Small intestine (tissue), 16 donors: ENCODE measurements around the gene TNFRSF1A. TPM values are rescaled to one million over a fixed set of nuclear protein-coding genes. Genes with fewer than 3 reads are reported as not detected.
A peak's percentile ranks its signal among the peaks of the same experiment; 100 is the strongest.

Experiments used
- DNase-seq, 2 donors: peaks; one replicate each; pipeline versions ENCODE4 v3.0.0 to v3.0.0-alpha.2; 2013
- FAIRE-seq: peaks from 2 replicates; lab custom pipeline; 2012; peaks lifted over from hg19 to GRCh38; lab: Jason Lieb, UNC
- H3K27ac ChIP-seq, 3 donors: one replicate each; pipeline ENCODE4 v1.5.1; 2013; ENCODE audit warnings: low read length in 2 of 3, mild to moderate bottlenecking in 2 of 3, control low read depth in 1 of 3, inconsistent platforms in 1 of 3, low read depth in 1 of 3, moderate library complexity in 1 of 3
- H3K27me3 ChIP-seq, 3 donors: one replicate each; pipeline ENCODE4 v1.6.1; 2013; ENCODE audit warnings: low read length in 3 of 3, inconsistent platforms in 1 of 3; ENCODE audit not compliant: control insufficient read depth in 3 of 3, insufficient read depth in 3 of 3
- H3K36me3 ChIP-seq, 3 donors: one replicate each; pipeline ENCODE4 v1.6.1; 2013; ENCODE audit warnings: low read length in 3 of 3, inconsistent platforms in 1 of 3, low read depth in 1 of 3, mild to moderate bottlenecking in 1 of 3, moderate library complexity in 1 of 3; ENCODE audit not compliant: control insufficient read depth in 3 of 3, insufficient read depth in 2 of 3
- H3K4me1 ChIP-seq, 3 donors: one replicate each; pipeline ENCODE4 v1.6.1; 2013; ENCODE audit warnings: low read length in 2 of 3, inconsistent platforms in 1 of 3, low read depth in 1 of 3, mild to moderate bottlenecking in 1 of 3, moderate library complexity in 1 of 3; ENCODE audit not compliant: control insufficient read depth in 3 of 3, insufficient read depth in 2 of 3
- H3K4me3 ChIP-seq, 3 donors: one replicate each; pipeline ENCODE4 v1.5.1; 2013; ENCODE audit warnings: low read length in 3 of 3, control low read depth in 1 of 3, inconsistent platforms in 1 of 3, low read depth in 1 of 3, mild to moderate bottlenecking in 1 of 3, moderate library complexity in 1 of 3
- H3K9me3 ChIP-seq, 2 donors: one replicate each; pipeline ENCODE4 v1.6.1; 2013; ENCODE audit warnings: low read depth in 1 of 2, low read length in 1 of 2; ENCODE audit not compliant: control insufficient read depth in 2 of 2, insufficient read depth in 1 of 2
- WGBS, 3 donors: extraction: QIAGEN DNeasy Blood & Tissue Kit; methylation state at CpG; one replicate each; pipeline ENCODE4 v1.1.7; 2013; 5-methylcytosine and 5-hydroxymethylcytosine counted together
- long read RNA-seq, 10 donors: transcript quantifications; one replicate each; lab custom pipeline, GENCODE V29; 2026
- polyA plus RNA-seq, 4 donors: library from polyadenylated mRNA; stranded (reverse) in 3 of 4; unstranded in 1 of 4; fragments of 200-250 nt in 3 of 4; fragments of 120-200 nt in 1 of 4; gene quantifications; one replicate each; pipeline versions ENCODE4 v1.2.1 to v1.2.3, GENCODE V29; 2013
- donor health status: healthy with polysubstance abuse.
- donor health status: control.
- donor health status: control.
- donor health status: Bipolar disorder and iron deficiency.
- donor health status: healthy.

TNFRSF1A gene
- 100 to 1,000 TPM in 2 of 4 donors, 10 to 100 TPM in 2; 77.2 to 108 (median 97.6) TPM for polyA plus RNA-seq
- long read RNA-seq, donor 1, transcript TNFRSF1A-201 (10 exons, 2,223 nt): major isoform, 35 of 79 reads
- long read RNA-seq, donor 1, partial matches to known transcripts: 33 of 79 reads
- long read RNA-seq, donor 1, other reads (novel, unspliced or antisense): 0 of 79 reads
- long read RNA-seq, donor 2, transcript TNFRSF1A-201 (10 exons, 2,223 nt): major isoform, 18 of 38 reads
- long read RNA-seq, donor 2, partial matches to known transcripts: 17 of 38 reads
- long read RNA-seq, donor 2, other reads (novel, unspliced or antisense): 0 of 38 reads
- long read RNA-seq, donor 3, transcript TNFRSF1A-201 (10 exons, 2,223 nt): major isoform, 12 of 41 reads
- long read RNA-seq, donor 3, partial matches to known transcripts: 22 of 41 reads
- long read RNA-seq, donor 3, other reads (novel, unspliced or antisense): 0 of 41 reads
- long read RNA-seq, donor 4: 0 reads
- long read RNA-seq, donor 5, partial matches to known transcripts: 5 of 8 reads
- long read RNA-seq, donor 5, other reads (novel, unspliced or antisense): 0 of 8 reads
- long read RNA-seq, donor 6, transcript TNFRSF1A-201 (10 exons, 2,223 nt): major isoform, 13 of 30 reads
- long read RNA-seq, donor 6, partial matches to known transcripts: 14 of 30 reads
- long read RNA-seq, donor 6, other reads (novel, unspliced or antisense): 0 of 30 reads
- long read RNA-seq, donor 7: 0 reads
- long read RNA-seq, donor 8, partial matches to known transcripts: 0 of 3 reads
- long read RNA-seq, donor 8, other reads (novel, unspliced or antisense): 0 of 3 reads
- long read RNA-seq, donor 9, partial matches to known transcripts: 0 of 1 reads
- long read RNA-seq, donor 9, other reads (novel, unspliced or antisense): 0 of 1 reads
- long read RNA-seq, donor 10, transcript TNFRSF1A-201 (10 exons, 2,223 nt): major isoform, 22 of 37 reads
- long read RNA-seq, donor 10, partial matches to known transcripts: 12 of 37 reads
- long read RNA-seq, donor 10, other reads (novel, unspliced or antisense): 0 of 37 reads

DNA sequence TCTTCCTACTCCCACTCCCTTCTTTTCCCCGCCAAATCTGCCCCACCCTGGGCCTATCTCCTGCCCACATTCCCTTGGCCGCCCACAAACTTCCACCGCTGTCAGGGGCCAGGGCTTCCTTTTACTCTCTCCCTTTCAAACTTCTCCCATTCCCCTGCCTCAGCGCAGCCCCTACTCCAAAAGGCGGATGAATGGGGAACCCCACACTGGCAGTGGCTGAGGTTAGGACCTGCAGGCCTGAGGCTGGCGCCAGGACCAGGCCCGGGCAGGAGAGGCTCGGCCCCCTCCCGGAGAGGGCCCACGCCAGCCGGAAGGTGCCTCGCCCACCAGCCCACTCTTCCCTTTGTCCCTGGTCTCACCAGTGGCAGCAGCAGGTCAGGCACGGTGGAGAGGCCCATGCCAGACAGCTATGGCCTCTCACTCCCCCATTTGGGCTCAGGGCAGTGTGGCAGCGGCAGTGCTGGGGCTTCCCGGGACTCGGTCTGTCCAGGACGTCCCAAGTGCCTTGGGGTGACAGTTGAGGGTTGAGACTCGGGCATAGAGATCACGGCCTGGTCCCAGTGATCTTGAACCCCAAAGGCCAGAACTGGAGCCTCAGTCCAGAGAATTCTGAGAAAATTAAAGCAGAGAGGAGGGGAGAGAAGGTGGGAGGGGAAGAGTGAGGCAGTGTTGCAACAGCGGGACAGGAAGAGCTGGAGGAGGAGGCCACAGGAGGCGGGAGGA lies at the start of gene TNFRSF1A:
Gene TNFRSF1A (minus strand): TSS at position 660 of the 723 bp plus-strand sequence. CDS start 262 bp downstream, at position 398.
- Histone ChIP-seq H3K4me3 (peak within 1 kb of the TSS; percentile 83 to 96 (median 85)), H3K4me1 (peaks cover 6 to 70% (median 6%) of the 10 kb centered on the region in 3 donors), H3K9me3 (no peaks in the 10 kb centered on the region), H3K27me3 (no peaks in the 10 kb centered on the region), H3K27ac (peak within 1 kb of the TSS; percentile 97 to 100 (median 98)), H3K36me3 (peaks cover 0 to 37% (median 0%) of the 10 kb centered on the region in 3 donors)
- DNase-seq (peak; percentile 87 to 88), FAIRE-seq (no peak)
- WGBS, 3 donors: 0 to 2% (median 1%) methylated on average over 20 to 21 of the region's 21 CpGs

DNA sequence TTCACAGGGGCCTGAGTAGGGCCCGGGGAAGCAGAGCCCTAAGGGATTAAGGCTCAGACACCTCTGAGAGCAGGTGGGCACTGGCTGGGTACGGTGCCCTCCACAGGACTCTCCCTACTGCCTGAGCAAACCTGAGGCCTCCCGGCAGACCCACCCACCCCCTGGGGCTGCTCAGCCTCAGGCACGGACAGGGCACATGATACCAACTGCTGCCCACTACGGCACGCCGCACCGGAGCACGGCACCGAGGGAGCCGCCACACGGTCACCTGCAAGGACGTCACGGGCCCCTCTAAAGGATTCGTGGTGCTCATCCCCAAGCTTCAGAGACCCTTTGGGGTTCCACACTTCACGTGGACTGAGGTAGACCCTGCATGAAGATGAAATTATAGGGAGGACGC lies 49.1 kb upstream of the TNFRSF1A start:
- H3K4me1 ChIP-seq: peaks cover 0 to 13% (median 0%) of the 10 kb centered on the region in 3 donors
- H3K27me3 ChIP-seq: no peaks in the 10 kb centered on the region
- H3K27ac ChIP-seq: peak overlapping the region in 2 of 3 donors; percentile 12 to 21
- no peaks in the 10 kb centered on the region for H3K9me3 ChIP-seq
- H3K4me3 ChIP-seq: no peak overlapping the region
- no peak for FAIRE-seq
- WGBS, 3 donors: 85 to 87% (median 87%) methylated on average over 13 to 17 of the region's 17 CpGs
- H3K36me3 ChIP-seq: peaks cover 8 to 45% (median 14%) of the 10 kb centered on the region in 3 donors
- DNase-seq: no peak

DNA sequence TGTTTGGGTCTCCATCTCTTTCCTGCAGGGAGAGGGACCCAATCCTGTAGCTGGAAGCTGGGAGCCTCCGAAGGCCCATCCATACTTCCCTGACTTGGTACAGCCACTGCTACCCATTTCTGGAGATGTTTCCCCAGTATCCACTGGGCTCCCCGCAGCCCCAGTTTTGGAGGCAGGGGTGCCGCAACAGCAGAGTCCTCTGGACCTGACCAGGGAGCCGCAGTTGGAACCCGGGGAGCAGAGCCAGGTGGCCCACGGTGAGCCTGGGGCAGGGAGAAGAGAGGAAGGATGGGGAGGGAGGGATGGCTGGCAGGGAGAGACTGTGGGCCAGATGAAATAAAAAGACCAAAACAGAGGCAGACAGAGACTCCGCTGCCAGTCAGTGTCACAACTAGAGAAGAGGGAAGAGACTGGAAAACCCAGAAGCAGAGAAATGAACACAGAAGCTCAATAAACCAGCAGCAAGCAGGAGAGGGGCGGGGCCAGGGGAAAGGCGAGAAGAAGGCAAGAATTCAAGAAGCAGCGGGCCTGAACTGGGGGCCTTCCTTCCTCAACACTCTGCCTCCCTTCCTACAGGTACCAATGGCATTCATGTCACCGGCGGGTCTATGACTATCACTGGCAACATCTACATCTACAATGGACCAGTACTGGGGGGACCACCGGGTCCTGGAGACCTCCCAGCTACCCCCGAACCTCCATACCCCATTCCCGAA lies 48.4 kb upstream of the TNFRSF1A start:
- Histone ChIP-seq H3K27ac (no peak overlapping the region), H3K27me3 (no peaks in the 10 kb centered on the region), H3K36me3 (peaks cover 8 to 51% (median 15%) of the 10 kb centered on the region in 3 donors), H3K9me3 (no peaks in the 10 kb centered on the region), H3K4me1 (peaks cover 0 to 15% (median 0%) of the 10 kb centered on the region in 3 donors), H3K4me3 (no peak overlapping the region)
- 74 to 75% (median 75%) methylated on average over 15 of the region's 15 CpGs for WGBS, 3 donors
- DNase-seq (peak in 1 of 2 donors; percentile 28), FAIRE-seq (no peak)

DNA sequence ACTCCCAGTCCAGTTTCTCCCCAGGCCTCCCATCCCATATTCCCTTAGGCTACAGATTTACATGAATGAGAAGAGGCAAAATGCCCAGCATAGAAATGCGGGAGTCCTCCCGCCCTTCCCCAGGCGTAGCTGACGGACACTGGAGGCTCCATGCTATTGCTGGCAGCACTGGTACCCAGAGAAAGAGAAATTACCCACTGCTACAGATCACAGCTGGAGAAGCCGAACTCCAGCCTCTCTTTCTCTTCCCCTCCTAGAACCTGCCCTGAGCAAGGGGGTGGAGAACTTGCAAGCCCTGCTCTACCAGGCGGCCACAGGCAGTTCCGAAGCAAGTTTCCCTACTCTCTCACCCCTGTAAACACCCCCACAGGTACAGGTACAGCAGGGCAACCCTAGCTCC lies 45.7 kb upstream of the TNFRSF1A start:
- H3K4me1 ChIP-seq: peaks cover 4 to 37% (median 9%) of the 10 kb centered on the region in 3 donors
- no peak overlapping the region for H3K4me3 ChIP-seq
- DNase-seq: no peak
- FAIRE-seq: no peak
- 87 to 93% (median 93%) methylated on average over 7 of the region's 7 CpGs for WGBS, 3 donors
- peaks cover 8 to 55% (median 15%) of the 10 kb centered on the region in 3 donors for H3K36me3 ChIP-seq
- H3K27ac ChIP-seq: no peak overlapping the region
- H3K9me3 ChIP-seq: no peaks in the 10 kb centered on the region
- H3K27me3 ChIP-seq: no peaks in the 10 kb centered on the region

- Histone ChIP-seq H3K27ac (no peak overlapping the region), H3K36me3 (peaks cover 8 to 55% (median 15%) of the 10 kb centered on the region in 3 donors), H3K4me3 (no peak overlapping the region), H3K27me3 (no peaks in the 10 kb centered on the region), H3K9me3 (no peaks in the 10 kb centered on the region), H3K4me1 (peaks cover 4 to 30% (median 9%) of the 10 kb centered on the region in 3 donors)
- 19 to 46% (median 28%) methylated on average over 1 of the region's 1 CpG for WGBS, 3 donors
- no peak for FAIRE-seq
- DNase-seq: no peak
Measured at GRCh38 chr12:6386491-6386890, 44.6 kb upstream of the TNFRSF1A start.

- Histone ChIP-seq H3K4me1 (peaks cover 4 to 29% (median 9%) of the 10 kb centered on the region in 3 donors), H3K27me3 (no peaks in the 10 kb centered on the region), H3K9me3 (no peaks in the 10 kb centered on the region), H3K27ac (no peak overlapping the region), H3K36me3 (peaks cover 8 to 53% (median 14%) of the 10 kb centered on the region in 3 donors), H3K4me3 (peak overlapping the region in 1 of 3 donors; percentile 0)
- WGBS, 3 donors: 61 to 70% (median 67%) methylated on average over 8 to 11 of the region's 11 CpGs
- FAIRE-seq: no peak
- DNase-seq: no peak
Measured at GRCh38 chr12:6386038-6386437, 44.2 kb upstream of the TNFRSF1A start.
